SW480 (cell line): ENCODE results near the gene MPZL1.
"Not testable (repeated sequence)": the region's sequence is repeated elsewhere in the genome, so short reads cannot be mapped to it uniquely, and the experiment has no call there.

Experiments
- DNase-seq: peaks from one replicate; pipeline ENCODE4 v3.0.0-alpha.2; 2016; ENCODE audit warnings: low spot score

Gene MPZL1

GRCh38 chr1:167781558-167781957, 59.8 kb downstream of the MPZL1 start:
- DNase-seq, result no peak

DNA sequence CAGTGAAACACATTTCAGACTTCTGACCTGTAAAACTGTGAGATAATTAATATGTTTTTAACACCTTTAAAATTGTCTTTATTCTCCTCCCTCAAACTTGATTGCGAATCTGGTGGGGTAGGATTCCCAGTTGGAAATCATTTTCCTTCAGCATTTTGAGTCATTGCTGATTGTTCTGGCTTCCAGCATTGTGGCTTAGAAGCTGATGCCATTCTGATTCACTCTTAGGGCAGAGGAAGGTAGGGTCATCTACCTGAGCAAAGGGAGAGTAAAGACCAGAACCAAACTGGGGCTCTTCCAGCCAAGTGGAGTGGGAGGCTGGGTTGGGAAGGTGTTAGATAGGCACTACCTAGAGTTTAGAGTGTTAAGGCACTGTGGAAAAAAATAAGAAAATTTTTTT, 61.2 kb downstream of the MPZL1 start:
- DNase-seq, result no peak

- no peak for DNase-seq
Measured at GRCh38 chr1:167784876-167785550, 63.2 kb downstream of the MPZL1 start.

GRCh38 chr1:167786502-167786901, 64.7 kb downstream of the MPZL1 start:
- no peak for DNase-seq

- no peak for DNase-seq
Measured at GRCh38 chr1:167789501-167789900, 67.7 kb downstream of the MPZL1 start.

- DNase-seq, result no peak
Measured at GRCh38 chr1:167790117-167790516, 68.3 kb downstream of the MPZL1 start.

GRCh38 chr1:167791281-167792187, 69.8 kb downstream of the MPZL1 start:
- DNase-seq, result no peak

- DNase-seq, result no peak
Measured at GRCh38 chr1:167792188-167792565, 70.4 kb downstream of the MPZL1 start.

DNA sequence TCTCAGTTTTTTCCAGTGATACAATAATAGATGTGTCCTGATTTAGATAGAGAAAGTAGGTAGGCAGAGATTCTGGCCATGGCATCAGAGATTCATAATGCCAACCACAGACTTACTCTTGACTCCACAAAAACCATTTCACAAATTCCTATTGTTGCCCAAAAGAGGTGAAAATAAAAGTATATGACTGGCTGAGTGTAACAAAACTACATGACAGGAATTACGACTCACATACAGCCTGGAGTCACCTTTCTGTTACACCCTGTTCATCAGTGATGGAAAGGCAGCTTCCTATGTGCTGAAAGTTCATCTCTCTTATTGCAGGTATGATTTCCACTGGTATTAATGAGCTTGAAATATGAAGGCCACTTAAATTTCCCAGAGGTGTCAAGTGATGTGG, 72.3 kb downstream of the MPZL1 start:
- DNase-seq, result no peak

DNA sequence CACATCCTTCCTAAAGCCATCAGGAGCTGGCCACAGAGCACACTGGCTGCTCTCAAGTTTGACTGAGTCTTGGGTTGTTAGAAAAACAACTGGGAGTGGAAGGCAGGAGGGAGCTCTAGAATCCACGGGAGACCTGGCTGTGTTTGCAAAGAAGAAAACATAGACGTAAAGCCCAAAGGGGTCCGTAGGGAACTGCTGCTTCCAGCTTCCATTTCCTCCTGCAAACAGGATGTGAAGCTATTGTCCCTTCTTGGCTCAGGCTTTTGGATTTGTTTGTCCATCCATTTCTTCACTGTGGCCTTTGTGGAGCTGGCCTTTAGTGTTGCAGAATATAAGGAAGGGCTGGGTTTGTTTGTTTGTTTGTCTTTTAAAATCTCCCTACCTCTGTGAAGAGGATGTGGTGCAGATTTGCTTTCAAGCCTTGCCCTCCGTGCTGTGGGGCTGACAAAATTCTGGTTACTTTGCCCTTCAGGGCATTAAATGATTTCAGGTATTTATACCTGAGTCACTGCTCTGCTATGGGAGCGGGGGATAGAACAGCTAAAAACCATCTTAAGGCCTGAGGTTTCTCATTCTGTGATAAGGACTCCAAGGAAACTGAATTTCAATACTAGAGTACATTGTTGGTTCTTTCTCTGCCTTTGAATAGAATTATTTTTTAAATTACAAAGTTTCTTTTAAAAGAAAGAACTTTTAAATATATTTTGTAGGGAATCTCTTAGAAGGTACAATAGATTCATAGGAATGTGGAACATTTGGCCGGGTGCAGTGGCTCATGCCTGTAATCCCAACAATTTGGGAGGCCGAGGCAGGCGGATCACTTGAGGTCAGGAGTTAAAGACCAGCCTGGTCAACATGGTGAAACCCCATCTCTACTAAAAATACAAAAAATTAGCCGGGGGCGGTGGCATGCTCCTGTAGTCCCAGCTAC, 74.3 kb downstream of the MPZL1 start:
- DNase-seq, result no peak

DNA sequence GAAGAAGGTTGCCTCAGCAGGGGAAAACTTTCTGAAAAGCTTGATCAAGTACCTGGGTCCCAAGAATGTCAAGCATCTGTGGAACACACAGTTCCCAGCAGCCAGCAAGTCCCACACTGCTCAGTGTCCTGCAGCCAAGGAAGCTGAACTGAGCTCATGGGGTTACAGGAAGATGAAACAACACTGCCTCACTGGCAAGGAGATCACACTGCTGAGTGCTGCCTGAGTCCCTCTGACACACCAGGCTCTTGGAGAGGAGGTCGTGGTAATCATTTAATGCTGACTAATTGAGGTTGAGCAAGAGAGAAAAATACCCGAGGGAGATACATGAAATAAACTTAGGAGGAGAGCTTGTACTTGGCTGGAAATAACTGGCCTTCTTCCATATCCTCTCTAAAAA, 75.2 kb downstream of the MPZL1 start:
- DNase-seq, result peak; percentile 7

GRCh38 chr1:167798952-167799351, 77.2 kb downstream of the MPZL1 start:
- DNase-seq, result no peak

DNA sequence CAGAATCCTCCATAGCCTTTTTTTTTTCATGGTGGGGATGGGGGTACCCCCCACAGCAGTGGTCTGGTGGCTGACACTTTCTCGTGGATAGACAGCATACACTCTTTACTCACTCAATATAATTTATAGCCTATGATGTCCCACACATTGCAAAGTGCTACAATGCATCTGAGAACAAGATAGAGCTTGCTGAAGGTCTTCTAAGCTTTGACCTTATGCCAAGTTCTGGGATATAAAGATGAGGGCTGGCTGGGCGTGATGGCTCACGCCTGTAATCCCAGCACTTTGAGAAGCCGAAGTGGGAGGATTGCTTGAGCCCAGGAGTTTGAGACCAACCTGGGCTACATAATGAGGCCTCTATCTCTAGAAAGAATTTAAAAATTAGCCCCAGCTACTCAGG, 78.0 kb downstream of the MPZL1 start:
- no peak for DNase-seq

DNA sequence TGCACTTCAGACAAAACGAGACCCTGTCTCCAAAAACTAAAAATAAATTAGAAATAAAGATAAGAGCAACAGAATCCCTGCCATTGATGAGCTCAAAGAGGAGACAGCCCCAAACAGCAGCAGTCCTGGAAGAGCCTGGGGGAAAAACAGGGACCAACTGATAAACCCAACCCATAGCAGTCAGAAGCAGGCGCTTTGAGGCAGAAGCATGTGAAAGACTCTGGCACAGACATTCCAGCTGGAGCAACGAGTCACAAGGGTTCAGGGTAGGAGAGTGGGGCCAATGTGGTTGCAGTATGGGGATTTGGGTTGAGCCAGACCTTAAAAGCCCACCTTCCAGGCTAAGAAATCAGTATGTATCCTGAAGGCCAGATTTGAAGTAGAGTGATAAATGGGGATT, 78.5 kb downstream of the MPZL1 start:
- no peak for DNase-seq

DNA sequence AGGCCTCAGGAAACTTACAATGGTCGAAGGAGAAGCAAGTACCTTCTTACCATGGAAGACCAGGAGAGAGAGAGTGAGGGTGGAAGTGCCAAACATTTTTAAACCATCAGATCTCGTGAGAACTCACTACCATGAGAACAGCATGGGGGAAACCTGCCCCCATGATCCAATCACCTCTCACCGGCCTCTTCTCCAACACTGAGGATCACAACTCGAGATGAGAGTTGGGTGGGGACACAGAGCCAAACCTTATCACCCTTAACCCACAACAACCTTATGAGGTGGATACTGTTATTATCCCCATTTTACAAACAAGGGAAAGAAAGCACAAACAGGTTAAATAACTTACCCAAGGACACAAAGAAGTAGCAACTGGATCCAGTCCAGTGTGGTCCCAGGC, 80.5 kb downstream of the MPZL1 start:
- DNase-seq, result no peak

DNA sequence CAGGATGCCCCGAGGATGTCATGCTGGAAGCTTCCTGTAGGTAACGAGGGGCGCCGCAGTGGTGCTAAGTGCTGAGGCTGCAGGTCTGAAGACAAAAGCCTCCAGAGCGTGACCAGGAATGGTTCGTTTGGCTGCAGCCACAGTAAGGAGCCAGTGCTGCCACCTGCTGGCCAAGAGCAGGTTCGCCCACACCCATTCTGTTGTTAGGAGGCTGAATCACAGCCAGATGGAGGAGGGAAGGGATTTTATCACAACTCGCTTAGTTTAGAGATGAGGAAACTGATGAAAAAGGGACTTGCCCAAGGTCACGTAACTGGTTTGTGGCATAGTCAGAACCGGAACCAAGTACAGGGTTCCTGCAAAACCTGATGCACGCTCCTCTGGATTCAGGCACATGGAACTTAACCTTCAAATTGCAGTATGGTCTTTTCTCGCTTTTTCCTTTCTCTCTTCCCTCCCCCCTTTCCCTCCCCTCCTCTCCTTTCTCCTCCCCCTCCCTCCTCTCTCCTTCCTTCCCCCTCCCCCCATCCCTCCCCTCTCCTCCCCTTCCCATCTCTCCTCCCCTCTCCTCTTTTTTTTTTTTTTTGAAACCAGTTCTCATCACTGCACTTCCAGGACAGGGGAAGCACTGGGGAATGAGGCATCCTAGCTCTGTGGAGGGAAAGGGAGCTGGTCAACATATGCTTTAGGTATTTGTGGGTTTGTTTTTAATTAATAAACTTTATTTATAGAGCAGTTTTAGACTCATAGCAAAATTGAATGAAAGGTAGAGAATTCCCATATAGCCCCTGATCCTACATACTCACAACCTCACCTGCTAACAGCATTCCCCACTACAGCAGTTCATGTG, 81.8 kb downstream of the MPZL1 start:
- DNase-seq, result peak; percentile 87

- no peak for DNase-seq
Measured at GRCh38 chr1:167805041-167805556, 83.3 kb downstream of the MPZL1 start.

DNA sequence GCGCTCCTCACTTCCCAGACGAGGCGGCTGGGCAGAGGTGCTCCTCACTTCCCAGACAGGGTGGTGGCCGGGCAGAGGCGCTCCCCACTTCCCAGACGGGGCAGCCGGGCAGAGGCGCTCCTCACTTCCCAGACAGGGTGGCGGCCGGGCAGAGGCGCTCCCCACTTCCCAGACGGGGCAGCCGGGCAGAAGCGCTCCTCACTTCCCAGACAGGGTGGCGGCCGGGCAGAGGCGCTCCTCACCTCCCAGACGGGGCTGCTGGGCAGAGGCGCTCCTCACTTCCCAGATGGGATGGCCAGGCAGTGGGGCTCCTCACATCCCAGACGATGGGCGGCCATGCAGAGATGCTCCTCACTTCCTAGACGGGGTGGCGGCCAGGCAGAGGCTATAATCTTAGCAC, 84.5 kb downstream of the MPZL1 start:
- not testable (repeated sequence) for DNase-seq

DNA sequence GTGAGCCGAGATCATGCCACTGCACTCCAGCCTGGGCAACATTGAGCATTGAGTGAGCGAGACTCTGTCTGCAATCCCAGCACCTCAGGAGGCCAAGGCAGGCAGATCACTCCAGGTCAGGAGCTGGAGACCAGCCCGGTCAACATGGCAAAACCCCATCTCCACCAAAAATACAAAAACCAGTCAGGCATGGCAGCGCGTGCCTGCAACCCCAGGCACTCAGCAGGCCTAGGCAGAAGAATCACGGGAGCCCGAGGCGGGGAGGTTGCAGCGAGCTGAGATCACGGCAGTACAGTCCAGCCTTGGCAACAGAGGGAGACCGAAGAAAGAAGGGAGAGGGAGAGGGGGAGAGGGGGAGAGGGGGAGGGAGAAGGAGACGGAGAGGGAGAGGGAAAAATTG, 84.9 kb downstream of the MPZL1 start:
- DNase-seq, result not testable (repeated sequence)

DNA sequence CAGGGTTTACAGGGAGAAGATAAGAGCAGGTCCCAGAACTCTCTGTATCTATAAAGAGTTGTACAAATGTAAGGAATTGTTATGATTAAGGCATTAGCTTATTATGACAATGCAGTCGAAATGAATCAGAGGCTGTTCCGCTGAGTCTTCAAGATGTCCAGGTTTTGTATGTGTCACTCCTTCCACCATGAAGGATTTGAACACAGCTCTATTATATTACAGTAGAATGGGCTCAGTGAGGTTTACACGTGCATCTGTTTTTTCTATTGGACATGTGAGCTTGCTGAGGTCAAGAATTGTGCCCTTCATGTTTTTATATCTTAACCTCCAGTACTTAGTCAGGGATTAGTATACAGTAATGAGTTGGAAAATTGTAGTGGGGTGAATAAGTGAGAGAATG, 86.3 kb downstream of the MPZL1 start:
- no peak for DNase-seq

GRCh38 chr1:167808690-167809089, 86.9 kb downstream of the MPZL1 start:
- DNase-seq, result no peak
